HFF-Myc (cell line): ENCODE data around the gene LCOR.

Experiments used
- DNase-seq: peaks from one replicate; pipeline ENCODE4 v3.0.0-alpha.2; 2011; ENCODE audit warnings: low read depth; ENCODE audit errors: extremely low read depth
- H3K4me3 ChIP-seq: replicated peaks from 2 replicates; pipeline ENCODE4 v1.5.1; 2011; ENCODE audit warnings: low read depth, mild to moderate bottlenecking, control low read depth, low read length
- CTCF ChIP-seq: IDR thresholded peaks from 2 replicates; pipeline ENCODE4 v1.5.1; 2012; ENCODE audit warnings: mild to moderate bottlenecking, low read depth, low read length, control low read depth; ENCODE audit errors: missing control alignments

LCOR gene

GRCh38 chr10:96850113-96850512 is 18.0 kb downstream of the LCOR start:
- no peak overlapping the region for H3K4me3 ChIP-seq
- no peak for TF ChIP-seq CTCF
- DNase-seq, result no peak

GRCh38 chr10:96850825-96851224 is 18.7 kb downstream of the LCOR start:
- no peak overlapping the region for H3K4me3 ChIP-seq
- no peak for TF ChIP-seq CTCF
- no peak for DNase-seq

GRCh38 chr10:96851281-96851680 is 19.2 kb downstream of the LCOR start:
- H3K4me3 ChIP-seq, result no peak overlapping the region
- no peak for DNase-seq
- TF ChIP-seq CTCF, result no peak

- no peak overlapping the region for H3K4me3 ChIP-seq
- TF ChIP-seq CTCF, result no peak
- no peak for DNase-seq
These were observed 24.2 kb downstream of the LCOR start for GRCh38 chr10:96856317-96856716.

- TF ChIP-seq CTCF, result no peak
- no peak for DNase-seq
- H3K4me3 ChIP-seq, result no peak overlapping the region
These were observed 25.4 kb downstream of the LCOR start for GRCh38 chr10:96857301-96858012.

- no peak for DNase-seq
- no peak overlapping the region for H3K4me3 ChIP-seq
- TF ChIP-seq CTCF, result no peak
These were observed 26.1 kb downstream of the LCOR start for GRCh38 chr10:96858038-96858705.
